KBM-7 (cell line): ENCODE measurements around the gene TMEFF2.
A peak's percentile ranks its signal among the peaks of the same experiment; 100 is the strongest.

Experiments used
- DNase-seq: peaks from one replicate; pipeline ENCODE4 v3.0.0-alpha.2; 2015
- in situ Hi-C: fragments of 300-500 bp; cut with MboI; formaldehyde crosslinking; loops from 2 replicates; pipeline ENCODE4 v1.14.3; 2020; ENCODE audit warnings: low sequenced_read_pairs, low pct_unique_long_range_greater_than_20kb, mixed read lengths

TMEFF2 gene

DNA sequence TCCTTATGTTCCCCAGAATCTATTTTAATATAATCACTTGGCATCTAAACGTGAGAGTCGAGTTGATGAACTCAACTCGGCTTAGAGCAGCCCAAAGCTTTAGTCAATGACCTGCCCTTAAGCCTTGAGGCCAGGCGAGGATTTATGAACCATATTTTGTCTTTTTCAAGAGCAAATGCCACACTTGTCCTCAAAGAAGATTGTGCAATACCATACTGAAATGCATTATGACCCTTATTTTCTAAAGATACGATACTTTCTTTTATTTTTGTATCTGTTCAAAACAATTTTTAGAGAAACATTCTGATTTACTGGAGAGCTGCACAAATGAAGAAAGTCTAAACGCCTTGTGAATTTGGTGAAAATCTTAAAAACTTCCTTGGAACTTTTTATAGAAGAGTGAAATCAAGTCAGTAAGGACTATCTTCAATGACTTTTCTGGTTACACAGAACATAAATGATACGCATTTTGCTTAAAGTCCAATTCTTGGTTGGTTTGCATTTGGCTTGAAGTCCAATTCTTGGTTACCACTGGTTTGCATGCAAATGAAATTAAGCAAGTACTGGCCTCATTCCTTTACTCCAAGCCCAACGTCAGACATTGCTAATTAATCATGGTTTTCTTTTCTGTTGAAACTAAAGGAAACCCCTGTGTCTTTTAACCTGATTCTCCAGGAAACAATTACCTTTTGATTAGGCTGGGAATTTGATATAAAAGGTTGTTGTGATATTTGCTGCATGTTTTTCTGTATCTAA lies 242.0 kb downstream of the TMEFF2 start:
- in situ Hi-C loops: no loop called here

DNA sequence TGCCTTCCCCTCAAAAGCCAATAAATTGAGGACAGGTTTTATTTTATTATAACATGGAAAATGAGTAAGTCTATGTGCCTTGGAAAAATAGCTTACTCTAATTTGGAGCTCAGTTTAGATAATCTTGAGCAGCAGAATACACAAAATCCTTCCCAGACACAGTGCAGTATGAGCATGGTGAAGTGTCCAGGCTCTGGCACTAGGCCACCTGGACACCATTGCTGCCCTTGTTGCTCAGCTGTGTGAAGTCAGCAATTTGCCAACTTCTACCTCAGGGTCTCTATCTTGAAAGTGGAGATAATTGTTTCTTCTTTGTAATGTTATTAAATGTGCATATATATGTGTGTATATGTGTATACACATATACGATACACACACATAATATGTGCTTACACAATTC lies 242.9 kb downstream of the TMEFF2 start:
- no peak for DNase-seq
- in situ Hi-C loops: no loop called here

More for the DNA sequence above, 242.0 kb downstream of the TMEFF2 start:
- no peak for DNase-seq

DNA sequence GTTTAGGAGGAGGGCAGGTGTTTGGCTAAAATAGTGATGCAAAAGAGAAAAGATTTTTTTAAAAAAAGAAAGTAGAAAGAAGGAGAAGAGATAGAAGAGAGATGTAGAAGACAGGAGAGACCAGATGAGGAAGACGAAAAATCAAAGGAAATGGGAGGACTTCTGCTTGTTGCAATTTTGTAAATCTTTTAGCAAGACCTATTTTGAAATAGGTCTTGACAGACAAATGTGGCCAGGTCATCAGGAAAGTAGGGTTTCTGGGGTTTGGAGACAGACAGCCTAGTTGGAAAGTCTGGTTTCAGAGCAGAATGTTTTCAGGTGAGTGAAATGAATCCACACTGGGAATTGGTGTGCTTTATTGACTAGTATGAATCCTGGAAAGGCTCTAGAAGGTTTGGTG lies 243.4 kb downstream of the TMEFF2 start:
- in situ Hi-C loops: no loop called here
- DNase-seq: no peak

DNA sequence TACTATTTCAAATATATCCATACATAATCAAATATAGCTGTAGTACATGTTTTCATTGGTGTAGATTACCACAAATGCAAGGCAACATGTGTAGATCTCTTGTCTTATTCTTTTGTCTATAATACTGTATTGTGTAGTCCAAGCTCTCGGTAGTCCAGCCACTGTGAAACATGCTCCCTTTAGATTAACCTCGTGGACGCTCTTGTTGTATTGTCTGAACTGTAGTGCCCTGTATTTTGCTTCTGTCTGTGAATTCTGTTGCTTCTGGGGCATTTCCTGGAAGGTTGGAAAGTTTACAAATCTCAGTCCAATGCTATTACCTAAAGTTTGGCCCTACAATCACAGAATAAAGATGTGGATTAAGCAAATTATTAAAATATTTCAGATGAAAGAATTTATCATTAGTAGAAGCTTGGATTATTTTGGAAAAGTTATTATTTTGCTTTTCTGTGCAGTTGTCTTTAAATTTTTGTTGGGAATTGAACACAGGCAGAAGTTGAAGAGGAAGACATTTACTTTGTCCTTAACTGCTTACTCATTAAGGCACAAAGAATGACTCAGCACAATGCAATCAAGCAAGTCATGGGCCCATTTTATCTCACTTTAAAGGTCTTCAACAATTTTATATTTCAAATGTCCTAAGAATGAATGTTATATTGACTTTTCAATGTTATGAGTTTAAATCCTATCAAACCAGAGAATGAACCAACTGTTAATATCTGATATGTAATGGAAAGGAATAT lies 244.4 kb downstream of the TMEFF2 start:
- in situ Hi-C loops: no loop called here
- no peak for DNase-seq

DNA sequence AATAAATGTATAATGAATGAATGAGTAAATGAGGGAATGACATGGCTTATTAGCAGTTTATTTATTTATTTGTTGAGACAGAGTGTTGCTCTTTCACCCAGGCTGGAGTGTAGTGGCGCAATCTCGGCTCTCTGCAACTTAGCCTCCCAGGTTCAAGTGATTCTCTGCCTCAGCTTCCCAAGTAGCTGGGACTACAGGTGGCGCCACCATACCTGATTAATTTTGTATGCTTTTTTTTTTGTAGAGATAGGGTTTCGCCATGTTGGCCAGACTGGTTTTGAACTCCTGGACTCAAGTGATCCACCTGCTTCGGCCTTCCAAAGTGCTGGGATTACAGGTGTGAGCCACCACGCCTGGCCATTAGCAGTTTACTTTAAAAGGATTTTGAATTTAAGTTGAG lies 247.5 kb downstream of the TMEFF2 start:
- DNase-seq: no peak
- in situ Hi-C loops: no loop called here

DNA sequence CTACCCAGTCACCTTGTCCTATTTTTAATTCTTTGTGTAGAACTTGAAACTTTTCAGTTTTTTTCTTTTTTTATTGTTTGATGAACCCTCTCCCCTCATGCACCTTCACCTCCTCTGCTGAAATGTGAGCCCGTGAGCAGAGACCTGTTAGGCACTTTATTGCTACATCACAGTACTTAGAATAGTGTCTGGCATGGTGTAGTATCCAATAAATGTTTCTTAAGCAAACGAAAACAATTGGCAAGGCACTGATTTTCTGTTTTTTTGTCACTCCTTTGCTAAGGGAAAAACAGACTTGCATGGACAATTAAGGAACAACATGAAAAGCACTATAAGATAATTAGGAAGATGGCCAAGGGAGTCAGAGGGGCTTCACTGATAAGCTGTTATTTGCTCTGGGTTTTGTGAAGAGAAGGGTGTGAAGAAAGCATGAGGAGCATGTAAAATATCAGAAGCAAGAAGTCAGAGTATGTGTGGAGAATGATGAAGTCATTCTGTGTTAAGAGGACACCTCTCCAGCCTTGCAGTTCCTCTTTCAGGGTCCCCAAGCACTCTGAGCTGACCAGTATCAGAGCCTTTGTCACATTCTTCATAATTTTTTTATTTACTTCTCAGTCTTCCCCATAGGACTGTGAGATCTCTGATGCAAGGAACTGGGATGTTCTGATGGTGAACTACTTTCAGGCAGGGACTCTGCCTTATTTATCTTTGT lies 248.1 kb downstream of the TMEFF2 start:
- in situ Hi-C loops: no loop called here
- DNase-seq: no peak

DNA sequence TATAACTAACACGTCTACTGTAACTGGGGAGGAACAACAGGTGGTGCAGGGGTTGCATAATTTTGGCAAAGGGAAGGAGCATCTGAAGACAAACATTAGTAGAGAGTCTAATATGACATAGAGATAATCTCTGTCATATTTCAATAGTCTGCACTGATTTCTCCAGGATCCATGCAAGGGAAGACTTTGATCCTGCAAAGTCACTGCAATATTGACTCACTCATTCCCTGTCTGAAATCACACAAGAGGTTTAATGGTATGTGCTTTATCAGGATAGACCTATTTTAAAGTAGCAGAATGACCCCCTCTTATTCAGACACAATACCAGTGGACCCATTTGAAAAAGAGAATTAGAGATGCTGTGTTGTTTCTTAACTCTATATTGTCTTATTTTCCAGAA lies 249.1 kb downstream of the TMEFF2 start:
- in situ Hi-C loops: no loop called here
- DNase-seq: no peak

DNA sequence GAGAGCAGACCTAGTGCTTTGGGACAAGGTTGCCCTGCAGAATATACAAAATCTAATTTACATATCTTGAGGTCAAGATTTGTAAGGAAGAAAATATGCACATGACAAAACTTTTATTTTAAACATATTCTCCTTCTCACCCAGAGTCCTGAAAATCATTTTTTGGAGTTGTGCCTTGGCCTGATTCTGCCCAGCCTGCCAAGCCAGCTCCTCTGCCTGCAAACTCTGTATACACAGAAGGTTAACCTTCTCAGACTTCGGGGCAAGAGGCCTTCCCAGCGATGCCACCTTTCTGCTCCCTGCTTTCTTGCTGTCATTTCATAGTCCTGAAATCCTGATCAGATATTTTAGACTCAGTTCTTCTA lies 252.0 kb downstream of the TMEFF2 start:
- DNase-seq: no peak
- in situ Hi-C loops: no loop called here

DNA sequence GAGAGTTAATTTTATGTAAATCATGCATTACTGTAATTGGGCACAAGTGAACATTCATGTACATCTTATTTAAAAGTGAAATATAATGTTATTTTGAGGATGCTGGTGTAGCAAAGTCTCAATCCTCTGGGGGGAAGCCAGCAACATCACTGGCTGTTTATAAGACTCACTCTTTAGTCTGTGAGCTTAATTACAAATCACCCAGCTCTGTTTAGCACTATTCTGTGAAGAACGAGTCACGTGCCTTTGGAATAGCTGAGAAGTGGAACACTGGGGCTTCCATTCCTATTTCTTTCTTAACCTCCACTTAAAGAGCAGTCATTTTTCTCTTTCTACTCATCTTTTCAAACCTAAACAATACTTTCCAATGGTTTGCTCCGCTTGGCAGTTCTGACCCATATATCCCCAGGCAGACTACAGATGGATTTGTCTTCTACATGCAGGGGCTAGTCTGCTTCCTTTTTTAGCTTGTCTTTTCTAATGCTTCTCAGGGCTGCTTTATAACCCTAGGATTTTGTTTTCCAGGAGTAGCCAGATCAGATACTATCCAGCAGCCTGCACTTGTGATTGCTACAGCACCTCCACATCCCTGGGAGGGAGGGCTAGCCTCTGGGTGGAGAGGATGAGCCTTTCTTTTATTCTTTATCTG lies 252.5 kb downstream of the TMEFF2 start:
- in situ Hi-C loops: no loop called here
- no peak for DNase-seq

DNA sequence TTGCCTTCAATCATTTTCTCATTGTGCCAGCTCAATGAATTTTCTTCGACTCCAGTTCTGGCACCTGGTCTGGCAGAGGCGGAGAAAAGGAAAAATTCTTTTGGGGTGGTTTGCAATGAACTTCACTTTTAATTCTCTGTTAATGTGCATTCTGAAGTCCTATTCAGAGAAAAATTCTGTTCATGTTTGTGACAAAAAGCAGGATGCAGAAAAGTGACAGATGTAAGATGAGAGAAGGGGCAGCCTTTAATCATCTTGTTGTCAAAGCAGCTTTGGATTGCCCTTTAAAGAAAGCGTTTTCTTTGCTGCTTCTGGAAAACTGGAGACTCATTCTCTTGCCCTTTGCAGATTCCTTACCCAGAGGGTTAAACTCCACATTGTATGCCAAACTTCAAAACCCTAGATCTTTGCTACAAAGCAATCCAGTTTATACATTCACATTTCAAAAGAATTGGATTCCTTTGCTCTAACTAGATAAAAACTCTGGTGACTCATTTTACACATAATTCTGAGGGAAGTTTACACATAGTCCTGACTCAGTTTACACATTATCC lies 253.3 kb downstream of the TMEFF2 start:
- in situ Hi-C loops: no loop called here

DNA sequence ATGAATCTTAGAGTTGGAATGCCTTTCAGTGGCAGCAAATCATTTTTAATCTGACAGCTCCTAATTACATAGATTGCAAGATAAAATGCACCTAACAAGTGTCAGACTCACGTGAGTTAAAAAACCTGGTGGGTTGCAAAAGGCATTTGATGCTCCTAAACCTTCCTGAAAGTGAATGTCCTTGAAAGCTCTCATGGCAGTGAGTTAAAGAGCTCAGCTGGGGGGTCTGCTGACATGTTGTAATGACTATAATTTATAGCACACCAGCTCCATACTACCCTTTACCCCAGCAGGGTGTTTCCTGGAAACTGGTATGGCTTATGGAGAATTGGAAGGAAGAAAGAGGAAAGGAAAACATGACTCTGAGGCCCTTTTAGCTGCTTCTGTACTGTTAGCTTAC lies 256.0 kb downstream of the TMEFF2 start:
- DNase-seq: no peak
- in situ Hi-C loops: no loop called here

More for the DNA sequence above, 253.3 kb downstream of the TMEFF2 start:
- DNase-seq: no peak

DNA sequence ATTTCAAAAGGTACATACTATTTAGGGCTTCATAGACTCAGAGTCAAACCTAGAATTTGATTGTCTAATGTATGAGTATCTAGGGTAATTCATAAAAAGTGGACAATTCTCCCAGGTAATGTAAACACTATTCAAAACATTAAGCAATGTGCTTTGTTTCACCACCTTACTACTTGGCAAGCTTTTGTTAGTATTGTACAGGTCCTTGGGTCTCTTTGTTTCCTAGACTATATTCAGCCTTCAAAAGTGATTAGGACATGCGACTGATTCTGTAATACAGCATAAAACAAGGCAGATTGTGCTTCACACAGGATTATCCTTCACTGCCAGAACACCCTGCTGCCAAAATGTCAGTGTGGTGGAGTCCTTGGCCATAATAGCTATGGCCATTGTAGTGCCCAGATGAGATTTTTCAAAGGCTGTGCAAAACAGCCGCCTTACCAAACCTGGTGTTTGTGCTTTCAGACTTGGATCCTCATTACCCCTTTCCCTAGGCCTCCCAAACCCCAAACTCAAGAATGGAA lies 257.8 kb downstream of the TMEFF2 start:
- in situ Hi-C loops: no loop called here
- DNase-seq: no peak

DNA sequence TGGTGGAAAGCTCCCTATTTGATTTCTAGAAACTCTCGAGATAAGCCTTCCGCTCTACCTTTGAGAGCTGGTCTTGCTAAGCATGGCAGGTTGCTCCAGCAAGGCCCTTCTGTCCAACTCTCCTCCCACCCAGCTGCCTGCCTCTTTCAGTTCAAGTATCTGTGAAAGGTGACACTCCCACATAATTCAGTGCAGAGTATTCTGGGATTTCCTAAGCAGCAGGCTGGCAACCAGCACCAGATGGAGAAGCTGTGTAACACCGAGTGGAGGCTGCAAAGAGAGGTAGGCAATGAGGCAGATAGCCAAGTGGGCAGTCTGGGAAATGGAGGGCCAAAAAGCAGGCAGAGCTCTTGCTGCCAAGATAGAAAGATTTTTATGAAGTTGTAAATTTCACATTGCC lies 259.5 kb downstream of the TMEFF2 start:
- no peak for DNase-seq
- in situ Hi-C loops: no loop called here

DNA sequence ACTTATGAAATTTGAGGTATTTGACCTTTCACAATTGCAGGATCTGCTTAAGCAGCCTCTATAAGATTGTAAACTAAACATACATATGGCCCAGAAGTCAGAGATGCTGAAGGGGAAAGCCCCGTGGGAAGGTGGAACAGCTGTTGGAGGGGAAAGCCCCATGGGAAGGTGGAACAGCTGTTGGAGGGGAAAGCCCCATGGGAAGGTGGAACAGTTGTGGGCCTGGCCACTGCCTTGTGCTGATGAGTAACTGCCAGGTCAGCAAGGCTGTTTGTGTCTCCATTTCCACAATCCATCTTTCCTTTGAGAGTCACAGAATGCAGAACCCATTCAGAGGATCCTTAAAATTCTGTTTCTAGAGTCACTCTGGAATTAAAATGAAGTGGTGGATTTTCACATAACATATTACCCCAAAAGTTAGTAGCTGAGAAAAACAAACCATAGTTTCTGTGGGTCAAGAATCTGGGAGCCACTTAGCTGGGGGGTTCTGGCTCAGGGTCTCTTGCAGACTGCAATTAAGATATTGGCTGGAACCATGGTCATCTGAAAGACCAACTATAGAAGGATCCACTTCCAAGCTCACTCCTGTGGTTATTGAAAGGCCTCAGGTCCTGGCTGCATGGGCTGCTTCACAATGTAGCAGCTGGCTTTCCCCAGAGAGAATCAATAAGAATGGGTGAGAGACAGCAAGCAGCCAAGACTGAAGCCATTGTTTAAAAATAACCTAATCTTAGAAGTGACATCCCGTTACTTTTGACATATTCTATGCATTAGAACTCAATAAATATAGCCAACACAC lies 261.2 kb downstream of the TMEFF2 start:
- no peak for DNase-seq
- in situ Hi-C loops: no loop called here

DNA sequence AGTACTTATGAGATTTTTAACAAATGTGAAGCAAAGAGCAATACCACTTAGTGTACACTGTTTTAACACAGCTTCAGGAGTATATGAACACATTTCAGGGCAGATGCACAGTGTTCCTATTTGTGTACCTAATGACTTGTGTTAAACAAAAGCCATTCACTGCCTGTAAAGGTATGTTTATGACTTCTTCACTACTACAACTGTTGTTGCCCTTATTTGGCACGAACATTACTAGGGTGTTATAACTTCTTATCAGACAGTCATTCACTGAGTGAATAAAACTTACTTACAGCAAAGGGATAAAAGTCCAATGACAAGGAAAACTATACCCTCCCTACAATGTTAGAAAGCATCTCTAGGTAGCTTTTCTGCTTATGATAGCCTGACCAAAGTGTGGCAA lies 262.4 kb downstream of the TMEFF2 start:
- in situ Hi-C loops: no loop called here
- no peak for DNase-seq

DNA sequence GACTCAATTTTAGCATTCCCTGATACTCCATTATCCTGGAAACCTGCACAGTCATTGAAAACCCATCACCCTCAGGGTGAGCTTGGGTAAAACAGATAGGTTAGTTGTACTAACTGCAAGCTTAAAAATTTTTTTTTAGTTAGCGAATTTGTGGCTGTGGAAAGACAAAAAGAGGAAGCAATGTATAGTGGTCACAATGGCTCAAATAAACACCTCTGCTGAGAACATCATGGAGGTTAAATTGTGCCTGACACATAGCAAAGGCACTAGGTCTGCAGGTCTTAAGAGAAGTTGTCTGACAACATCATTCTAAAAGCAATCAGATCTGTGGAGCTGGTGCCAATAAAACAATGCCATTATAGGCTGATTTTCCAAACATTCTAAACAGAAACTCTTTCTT lies 263.4 kb downstream of the TMEFF2 start:
- in situ Hi-C loops: no loop called here

DNA sequence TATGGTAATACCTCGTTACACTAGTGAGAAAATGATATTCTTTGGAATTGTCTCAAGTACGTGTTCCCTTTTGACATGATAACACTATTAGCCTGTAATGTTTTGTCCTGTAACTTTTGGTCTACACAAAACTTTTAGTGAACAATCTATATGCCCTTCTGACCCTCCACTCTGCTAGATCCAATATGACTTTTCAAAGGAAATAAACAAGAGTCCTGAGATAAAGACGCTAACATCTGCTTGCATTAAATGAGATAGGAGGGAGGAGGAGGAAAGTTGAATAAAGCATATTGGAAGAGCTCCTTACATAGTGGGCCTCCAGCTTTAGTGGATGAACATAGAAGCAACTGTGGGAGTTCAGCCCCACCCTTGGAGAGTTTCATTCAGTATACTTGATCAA lies 264.5 kb downstream of the TMEFF2 start:
- DNase-seq: no peak
- in situ Hi-C loops: no loop called here

More for the DNA sequence above, 263.4 kb downstream of the TMEFF2 start:
- peak; percentile 11 for DNase-seq

DNA sequence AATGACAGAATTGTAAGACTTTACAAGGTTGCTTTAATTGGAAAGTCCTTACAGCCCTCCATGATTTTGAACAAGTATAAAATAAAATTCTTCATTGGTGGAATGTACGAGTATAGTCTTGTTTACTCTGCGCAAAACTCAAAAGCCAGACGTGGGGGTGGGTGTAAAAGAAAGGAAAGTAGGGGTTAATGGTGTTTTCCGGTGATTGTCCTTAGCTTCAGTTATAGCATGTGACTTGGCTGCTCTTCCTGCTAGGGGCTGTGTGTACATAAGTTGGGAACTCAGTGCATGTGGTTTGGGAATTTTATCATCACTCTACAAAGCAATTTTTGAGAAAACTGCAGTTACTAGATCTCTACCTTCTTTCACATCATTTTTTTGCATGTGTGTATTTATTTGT lies 265.4 kb downstream of the TMEFF2 start:
- DNase-seq: no peak

More for the DNA sequence above, 265.4 kb downstream of the TMEFF2 start:
- in situ Hi-C loops: no loop called here
